GM19452 (cell line): ENCODE data around the gene PTGES.
"Not testable (repeated sequence)": the region's sequence is repeated elsewhere in the genome, so short reads cannot be mapped to it uniquely, and the experiment has no call there.

ENCODE experiments used
- ATAC-seq: cut with Tn5 transposase; IDR thresholded peaks from one replicate; pipeline ENCODE4 v1.9.1; 2021; ENCODE audit not compliant: unreplicated experiment

The PTGES gene

GRCh38 chr9:129752900-129753729 lies at the start of gene PTGES:
TSS of gene PTGES (minus strand) at chr9:129753042. CDS start at chr9:129753012, 30 bp downstream.
- no peak for ATAC-seq

GRCh38 chr9:129801504-129801903 lies 48.7 kb upstream of the PTGES start:
- no peak for ATAC-seq

- ATAC-seq: no peak
Measured at GRCh38 chr9:129798973-129799372, 46.1 kb upstream of the PTGES start.

- not testable (repeated sequence) for ATAC-seq
Measured at GRCh38 chr9:129796029-129796428, 43.2 kb upstream of the PTGES start.

GRCh38 chr9:129794549-129794948 lies 41.7 kb upstream of the PTGES start:
- ATAC-seq: no peak

GRCh38 chr9:129786481-129786880 lies 33.6 kb upstream of the PTGES start:
- no peak for ATAC-seq

- ATAC-seq: no peak
Measured at GRCh38 chr9:129785866-129786265, 33.0 kb upstream of the PTGES start.

GRCh38 chr9:129784970-129785369 lies 32.1 kb upstream of the PTGES start:
- not testable (repeated sequence) for ATAC-seq

GRCh38 chr9:129783516-129784361 lies 30.9 kb upstream of the PTGES start:
- ATAC-seq: no peak

GRCh38 chr9:129781981-129782380 lies 29.1 kb upstream of the PTGES start:
- ATAC-seq: no peak

- no peak for ATAC-seq
Measured at GRCh38 chr9:129781131-129781530, 28.3 kb upstream of the PTGES start.

GRCh38 chr9:129779560-129780190 lies 26.8 kb upstream of the PTGES start:
- no peak for ATAC-seq

- ATAC-seq: no peak
Measured at GRCh38 chr9:129778469-129778868, 25.6 kb upstream of the PTGES start.

- no peak for ATAC-seq
Measured at GRCh38 chr9:129777769-129778130, 24.9 kb upstream of the PTGES start.

- ATAC-seq: no peak
Measured at GRCh38 chr9:129776938-129777768, 24.3 kb upstream of the PTGES start.

- no peak for ATAC-seq
Measured at GRCh38 chr9:129776566-129776937, 23.7 kb upstream of the PTGES start.

GRCh38 chr9:129776096-129776495 lies 23.3 kb upstream of the PTGES start:
- not testable (repeated sequence) for ATAC-seq

- no peak for ATAC-seq
Measured at GRCh38 chr9:129775448-129775798, 22.6 kb upstream of the PTGES start.

- no peak for ATAC-seq
Measured at GRCh38 chr9:129774791-129775447, 22.1 kb upstream of the PTGES start.
